Measurements from ENCODE around the gene APOM. TPM values are rescaled to one million over a fixed set of nuclear protein-coding genes. Genes with fewer than 3 reads are reported as not detected.
A peak's percentile ranks its signal among the peaks of the same experiment; 100 is the strongest.

Gene APOM
- total RNA-seq = 0.79 and 0.98 TPM in 2 replicates

DNA sequence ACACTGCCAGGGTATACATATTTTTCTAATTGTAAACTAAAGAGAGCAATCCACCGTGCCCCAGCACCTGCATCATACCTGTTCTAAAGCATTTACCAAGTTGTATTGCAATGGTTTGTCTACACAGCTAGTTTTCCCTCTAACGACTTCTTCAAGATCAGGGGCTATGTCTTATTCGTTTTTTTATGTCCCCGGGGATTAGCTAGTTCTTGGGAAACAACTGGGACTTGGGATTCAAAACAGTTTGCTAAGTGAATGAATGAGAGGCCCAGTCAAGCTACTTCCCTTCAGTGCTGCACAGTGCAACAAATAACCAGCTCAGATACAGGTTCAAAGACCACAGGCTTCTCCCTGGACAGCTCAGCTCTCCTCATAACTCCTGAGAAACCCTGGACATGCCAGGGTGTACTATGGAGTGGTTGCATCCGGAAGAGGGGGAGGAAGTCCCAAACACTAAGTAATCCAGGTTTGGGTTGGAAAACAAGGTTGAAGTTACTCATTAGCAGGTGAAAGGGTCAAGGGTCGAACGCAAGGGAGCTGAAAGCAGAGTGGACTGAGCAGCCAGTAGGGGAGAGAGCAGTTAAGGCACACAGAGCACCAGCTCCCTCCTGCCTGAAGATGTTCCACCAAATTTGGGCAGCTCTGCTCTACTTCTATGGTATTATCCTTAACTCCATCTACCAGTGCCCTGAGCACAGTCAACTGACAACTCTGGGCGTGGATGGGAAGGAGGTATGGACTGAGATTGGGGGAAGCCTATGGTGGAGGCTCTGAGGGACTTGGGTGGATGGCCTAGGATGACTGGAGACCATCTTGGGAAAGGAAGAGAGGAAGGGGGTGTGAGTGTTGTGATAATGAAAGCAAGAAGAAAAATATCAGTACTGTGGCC lies at the start of gene APOM:
Gene APOM (plus strand): TSS at position 546 of the 889 bp plus-strand sequence. CDS start 73 bp downstream, at position 619.

DNA sequence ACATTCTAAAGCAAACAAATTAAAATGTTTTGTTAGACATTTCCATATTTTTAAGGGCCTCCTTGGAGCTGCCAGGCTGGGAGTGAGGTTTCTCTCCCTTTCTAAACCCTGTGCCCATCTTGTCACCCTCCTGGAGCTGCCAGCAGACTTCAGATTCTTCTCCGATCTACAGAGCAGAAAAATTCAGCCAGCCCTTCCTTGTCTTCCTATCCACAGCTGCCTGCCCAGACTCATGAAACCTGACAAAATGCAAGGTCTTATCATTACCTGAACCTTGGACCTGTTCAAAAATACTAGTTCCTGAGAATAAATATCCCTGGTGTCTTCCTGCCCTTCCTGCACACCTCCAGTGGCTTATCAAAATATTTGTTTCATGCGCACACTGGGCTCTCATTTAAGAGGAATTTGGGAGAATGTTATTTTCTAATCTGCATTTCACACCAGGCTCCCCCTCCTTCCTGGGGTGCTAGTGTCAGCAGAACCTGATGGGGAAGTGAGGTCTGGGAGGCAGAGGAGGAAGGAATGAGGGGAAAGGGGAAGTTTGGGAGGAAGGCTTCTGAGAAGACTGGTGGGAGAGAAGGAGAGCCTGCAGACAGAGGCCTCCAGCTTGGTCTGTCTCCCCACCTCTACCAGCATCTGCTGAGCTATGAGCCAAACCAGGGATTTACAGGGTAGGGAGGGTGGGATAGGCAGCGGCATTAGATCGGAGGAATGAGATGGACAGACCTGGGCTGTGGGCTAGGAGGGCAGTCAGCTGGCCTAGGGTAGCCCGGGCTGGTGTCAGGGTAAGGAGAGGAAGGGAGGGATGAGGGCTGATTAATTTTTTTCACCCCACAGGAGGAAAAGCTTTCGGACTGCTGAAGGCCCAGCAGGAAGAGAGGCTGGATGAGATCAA lies 40.8 kb upstream of the APOM start, which contains the start of gene AIF1:
Gene AIF1 (plus strand): TSS at position 551 of the 895 bp plus-strand sequence. CDS start 96 bp downstream, at position 647.

DNA sequence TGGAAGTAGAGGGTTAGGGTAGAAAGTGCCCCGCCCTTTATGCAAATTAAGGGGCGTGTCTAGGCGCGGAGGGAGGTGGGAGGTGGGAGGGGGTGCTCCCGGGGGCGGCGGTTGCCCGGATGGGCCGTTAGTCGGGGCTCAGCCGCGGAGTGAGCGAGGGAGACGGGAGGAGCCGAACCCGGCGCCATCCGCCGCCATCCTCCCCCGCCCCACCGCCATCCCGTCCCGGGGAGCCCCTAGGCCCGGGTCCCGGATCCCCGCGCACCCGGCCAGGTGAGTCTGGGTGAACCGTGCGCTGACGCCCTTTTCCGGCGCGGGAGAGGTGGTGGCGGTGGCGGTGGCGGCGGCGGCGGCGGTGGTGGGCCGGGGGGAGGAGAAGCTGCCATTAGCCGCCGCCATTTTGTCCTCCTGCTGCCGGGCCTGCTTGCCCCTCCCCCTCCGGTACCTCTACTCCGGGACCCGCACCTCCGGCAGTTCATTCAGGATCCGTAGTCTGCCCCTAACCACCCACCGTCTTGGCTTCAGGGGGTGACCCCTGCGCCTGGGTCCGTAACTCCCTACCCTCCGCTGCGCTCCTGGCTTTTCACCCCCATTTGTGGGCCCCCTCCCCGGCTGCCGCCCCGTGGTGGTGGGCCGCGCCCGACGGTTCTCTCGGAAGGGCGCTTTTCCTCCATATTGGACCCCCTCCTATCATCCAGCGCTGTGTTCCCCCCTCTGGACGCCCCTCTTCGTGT lies 34.9 kb upstream of the APOM start, which contains the start of gene PRRC2A:
Gene PRRC2A (plus strand): TSS at position 130 of the 734 bp plus-strand sequence. CDS start 2,075 bp downstream, outside the sequence.

DNA sequence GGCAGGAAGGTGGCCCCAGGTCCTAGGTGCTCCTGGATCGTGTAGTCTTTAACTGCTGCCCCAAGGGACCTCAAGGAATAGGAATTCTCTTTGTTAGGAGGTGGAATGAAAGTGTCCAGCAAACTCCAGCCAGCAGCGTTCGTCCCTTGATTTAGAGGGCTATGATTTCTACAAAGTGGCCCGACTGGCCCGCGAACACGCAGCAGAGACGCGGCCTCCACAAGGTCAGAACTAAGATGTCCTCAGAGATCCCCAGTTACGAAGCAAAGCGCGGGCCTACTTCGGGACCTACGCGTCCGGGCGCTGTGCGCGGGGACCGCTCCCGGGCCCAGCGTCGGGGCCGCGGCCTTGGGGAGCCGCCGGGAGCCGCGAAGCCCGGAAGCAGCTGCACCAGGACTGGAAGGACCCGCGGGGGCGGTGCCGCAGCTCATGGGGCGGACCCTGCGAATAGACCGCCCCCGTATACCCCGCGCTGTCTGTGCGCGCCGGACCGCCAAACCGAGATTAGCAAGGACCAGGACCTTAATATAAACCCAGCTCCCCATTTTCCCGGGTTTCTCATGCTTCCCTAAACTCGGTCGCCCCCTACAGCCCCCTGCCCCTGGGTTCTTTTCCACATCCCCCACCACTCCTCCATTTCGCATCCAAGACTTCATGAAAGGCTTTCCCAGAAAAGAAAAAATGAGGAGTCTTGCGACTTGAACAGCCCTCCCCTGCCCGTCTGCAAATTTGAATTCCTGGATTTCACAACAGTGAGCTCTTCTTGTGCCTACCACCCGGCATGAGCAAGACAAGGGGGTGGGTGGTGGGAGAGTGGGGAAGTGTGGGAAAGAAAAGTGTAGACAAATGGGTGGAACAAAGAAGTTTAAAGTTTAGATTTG lies 4.9 kb downstream of the APOM start, which contains the start of gene C6orf47:
Gene C6orf47 (minus strand): TSS at position 398 of the 881 bp plus-strand sequence. CDS start 831 bp downstream, outside the sequence.

DNA sequence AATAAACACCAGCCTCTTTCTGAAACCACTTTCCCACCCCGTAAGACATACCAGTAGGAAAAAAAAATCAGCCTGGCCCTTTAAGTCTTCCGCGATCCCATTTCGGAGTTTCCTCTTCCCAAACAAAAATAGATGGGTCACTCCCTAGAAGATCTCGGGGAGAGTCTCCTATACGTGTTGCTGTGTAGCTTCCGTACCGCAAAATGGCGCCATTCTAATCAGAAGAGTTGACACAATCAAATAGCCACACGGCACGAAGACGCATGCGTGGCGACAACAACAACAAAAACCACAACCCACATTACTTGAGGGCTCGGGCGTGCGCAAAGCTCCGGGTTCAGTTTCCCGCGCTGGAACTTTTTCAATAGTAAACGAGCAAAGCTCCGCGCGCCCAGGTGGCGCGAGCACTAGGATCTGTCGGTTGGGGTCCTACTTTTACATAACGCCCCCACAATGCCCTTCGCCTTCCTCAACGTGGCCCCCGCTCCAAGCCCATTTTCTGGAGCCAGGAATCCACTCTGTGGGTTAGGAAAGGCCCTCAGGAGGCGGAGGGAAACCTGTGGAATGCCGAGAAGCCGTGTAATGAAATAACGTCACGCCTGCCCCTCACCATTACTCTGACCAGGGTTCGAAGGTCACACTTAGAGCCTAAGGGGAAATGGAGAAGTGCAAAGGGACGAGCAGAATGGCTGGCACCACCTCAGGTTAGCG lies 9.3 kb downstream of the APOM start, which contains the start of gene GPANK1:
Gene GPANK1 (minus strand): TSS at position 208 of the 711 bp plus-strand sequence. CDS start 519 bp downstream, outside the sequence.

DNA sequence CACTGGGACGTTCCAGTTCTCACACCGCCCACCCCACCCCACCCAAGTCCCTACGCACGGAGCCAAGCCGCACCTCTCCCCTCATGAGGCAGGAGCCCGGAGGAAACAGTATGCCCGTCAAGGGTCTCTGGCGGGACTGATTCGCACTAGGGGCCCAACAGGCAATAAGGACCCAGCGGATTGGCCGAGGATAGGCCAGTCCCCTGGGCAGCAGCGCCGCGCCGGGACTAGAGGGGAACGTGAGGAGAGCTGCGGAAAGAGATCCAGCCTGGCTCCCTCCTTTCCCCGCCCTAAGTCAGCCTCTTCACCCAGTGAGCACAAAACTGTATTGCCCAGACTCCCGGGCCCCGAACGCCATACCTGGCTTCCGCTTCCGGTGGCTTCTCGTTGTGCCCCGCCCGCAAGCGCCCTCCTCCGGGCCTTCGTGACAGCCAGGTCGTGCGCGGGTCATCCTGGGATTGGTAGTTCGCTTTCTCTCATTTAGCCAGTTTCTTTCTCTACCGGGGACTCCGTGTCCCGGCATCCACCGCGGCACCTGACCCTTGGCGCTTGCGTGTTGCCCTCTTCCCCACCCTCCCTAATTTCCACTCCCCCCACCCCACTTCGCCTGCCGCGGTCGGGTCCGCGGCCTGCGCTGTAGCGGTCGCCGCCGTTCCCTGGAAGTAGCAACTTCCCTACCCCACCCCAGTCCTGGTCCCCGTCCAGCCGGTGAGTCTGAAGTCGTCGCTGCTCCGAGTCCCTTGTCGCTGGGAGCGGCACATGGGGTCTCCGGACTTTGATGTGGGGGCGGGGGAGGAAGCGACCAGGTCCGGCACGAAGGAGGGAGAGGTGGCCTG lies 10.0 kb downstream of the APOM start, which contains the start of gene CSNK2B:
Gene CSNK2B (plus strand): TSS at position 580 of the 836 bp plus-strand sequence. CDS start 752 bp downstream, outside the sequence.

DNA sequence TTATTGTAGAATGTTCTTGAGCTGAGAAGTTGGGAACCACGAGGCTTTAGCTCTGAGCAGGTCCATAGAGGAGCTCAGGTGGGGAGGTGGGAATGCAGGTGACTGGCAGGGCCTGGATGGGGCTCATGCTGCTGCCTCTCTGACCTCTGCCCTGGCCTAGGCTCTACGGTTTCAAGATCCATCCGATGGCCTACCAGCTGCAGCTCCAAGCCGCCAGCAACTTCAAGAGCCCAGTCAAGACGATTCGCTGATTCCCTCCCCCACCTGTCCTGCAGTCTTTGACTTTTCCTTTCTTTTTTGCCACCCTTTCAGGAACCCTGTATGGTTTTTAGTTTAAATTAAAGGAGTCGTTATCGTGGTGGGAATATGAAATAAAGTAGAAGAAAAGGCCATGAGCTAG lies 14.0 kb downstream of the APOM start, which contains the start of gene LY6G5B:
Gene LY6G5B (plus strand): TSS at position 301 of the 400 bp plus-strand sequence. CDS start 975 bp downstream, outside the sequence.

DNA sequence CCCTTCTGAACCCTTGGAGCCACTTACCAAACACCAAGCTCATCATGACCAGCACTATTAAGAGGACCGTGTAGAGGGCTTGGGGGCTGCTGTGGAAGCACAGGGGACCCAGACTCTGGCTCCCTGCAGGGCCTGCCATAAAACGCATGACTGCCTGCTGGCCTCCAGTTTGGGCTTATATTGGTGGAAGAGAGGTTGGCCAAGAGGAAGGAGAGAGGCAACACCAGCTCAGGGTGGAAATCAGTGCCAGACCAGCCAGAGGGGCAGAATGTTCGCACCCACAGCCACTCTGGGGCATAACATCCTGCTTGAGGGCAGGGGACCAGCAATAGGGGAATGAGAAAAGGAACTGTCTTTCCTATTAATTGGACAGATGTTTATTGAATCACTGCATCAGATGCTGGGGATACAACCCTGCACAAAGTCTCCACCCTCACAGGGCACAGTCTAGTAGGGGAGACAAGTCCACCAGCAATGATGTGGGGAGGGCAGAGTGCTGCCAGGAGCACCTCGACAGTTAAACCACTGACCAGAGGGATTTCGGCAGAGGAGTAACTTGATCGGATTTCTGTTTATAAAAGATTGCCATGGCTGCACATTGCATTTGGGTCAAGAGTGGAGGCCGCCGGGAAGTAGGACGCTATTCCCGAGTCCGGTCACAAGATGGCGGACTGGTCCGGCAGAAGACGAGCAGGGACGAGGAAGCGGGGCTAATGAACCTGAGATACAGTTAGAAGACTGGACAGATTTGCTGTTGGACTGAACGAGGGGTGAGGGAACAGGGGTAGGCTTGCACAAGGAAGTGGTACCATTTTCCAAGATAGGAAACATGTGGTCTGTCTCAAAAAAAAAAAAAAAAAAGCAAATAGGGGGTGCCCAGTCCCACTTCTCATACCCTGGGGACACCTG lies 24.8 kb downstream of the APOM start, which contains the start of gene LY6G5C:
Gene LY6G5C (minus strand): TSS at position 842 of the 909 bp plus-strand sequence. CDS start 694 bp downstream, at position 148.

DNA sequence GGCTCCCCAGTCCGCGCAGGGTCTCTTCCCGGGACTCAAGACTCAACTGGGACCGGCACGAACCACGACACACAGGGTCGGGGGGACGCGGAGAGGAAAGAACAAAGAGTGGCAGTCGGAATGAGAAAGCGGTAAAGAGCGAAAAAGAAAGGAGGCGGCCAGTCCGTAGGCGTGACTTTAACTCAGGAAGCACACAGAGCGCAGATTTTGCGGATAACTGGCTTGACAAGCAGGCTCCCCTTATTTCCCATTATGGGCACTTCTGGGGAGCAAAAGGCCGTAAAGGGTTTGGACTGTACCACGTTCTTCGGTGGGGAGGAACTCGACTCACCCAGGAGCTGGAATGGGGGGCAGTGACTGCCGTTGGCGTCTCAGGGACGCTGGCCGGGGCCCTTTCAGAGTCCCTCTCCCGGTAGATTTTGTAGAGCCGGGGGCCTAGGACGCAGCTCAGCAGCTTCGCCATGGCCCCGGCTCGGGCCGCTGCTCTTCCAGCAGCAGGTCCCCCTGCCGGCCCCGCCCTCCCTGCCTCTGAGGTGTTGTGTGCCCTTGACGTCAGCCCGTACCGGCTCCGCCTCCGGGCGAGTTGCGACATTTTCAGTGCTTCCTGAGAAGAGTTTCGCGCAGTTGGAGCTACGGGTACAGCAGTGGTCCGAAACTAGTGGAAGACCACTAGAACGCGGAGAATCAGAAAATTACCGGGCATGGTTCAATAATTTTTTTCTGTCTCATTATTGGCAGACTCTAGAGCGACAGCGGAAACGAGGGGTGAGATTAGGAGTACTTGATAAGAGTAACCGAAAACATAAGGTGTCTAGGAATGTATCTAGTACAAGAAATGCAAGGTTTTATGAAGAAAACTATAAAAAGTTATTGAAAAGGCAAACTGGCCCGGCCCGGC lies 47.4 kb downstream of the APOM start, which contains the start of gene ABHD16A:
Gene ABHD16A (minus strand): TSS at position 506 of the 898 bp plus-strand sequence. CDS start 43 bp downstream, at position 463.

DNA sequence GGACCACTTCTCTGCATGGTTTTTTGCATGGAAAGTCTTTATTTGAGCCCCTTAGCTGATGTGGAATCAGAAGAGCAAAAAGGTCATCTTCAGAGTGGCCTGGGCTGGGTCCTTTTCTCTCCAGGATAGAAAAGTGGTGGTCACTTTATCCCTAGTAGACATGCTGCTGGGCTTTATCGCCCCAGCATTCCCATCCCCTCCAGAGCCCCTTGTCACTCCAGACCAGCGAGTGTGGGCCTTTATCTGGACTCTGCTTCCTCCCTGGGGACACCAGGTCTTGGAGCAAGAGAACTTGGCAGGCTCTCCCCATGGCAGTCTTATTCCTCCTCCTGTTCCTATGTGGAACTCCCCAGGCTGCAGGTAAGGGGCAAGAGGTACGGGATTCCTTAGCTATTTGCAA lies 50.9 kb downstream of the APOM start, which contains the start of gene LY6G6F:
Gene LY6G6F (plus strand): TSS at position 268 of the 400 bp plus-strand sequence. CDS start 41 bp downstream, at position 309.

Small RNA genes lying within 50 kb of the gene (small RNA-seq; reads per million reads assigned to genes)
- gene MIR4646 (0.14 reads per million), gene MIR6832 (0.55 reads per million, percentile 31 among the genes with 10 or more reads in this experiment), gene RF00019 (not detected), gene SNORA38 (92.0 reads per million, percentile 98 among the genes with 10 or more reads in this experiment), gene UQCRHP1 (not detected)

Other genes starting within 250 kb of the APOM start
- 1.1 TPM in 1 of 2 replicates, not detected in the other for gene MICB, start 157.7 kb upstream of the APOM start, total RNA-seq
- gene MCCD1, start 126.9 kb upstream of the APOM start, total RNA-seq = not detected in 2 replicates
- 338 and 413 TPM in 2 replicates for gene DDX39B, start 113.9 kb upstream of the APOM start, total RNA-seq
- 0.43 and 1.2 TPM in 2 replicates for gene ATP6V1G2, start 109.3 kb upstream of the APOM start, total RNA-seq
- gene NFKBIL1, start 108.3 kb upstream of the APOM start, total RNA-seq = 37.8 and 46.3 TPM in 2 replicates
- not detected in 2 replicates for gene LTA, start 83.6 kb upstream of the APOM start, total RNA-seq
- 1.2 and 1.5 TPM in 2 replicates for gene TNF, start 80.3 kb upstream of the APOM start, total RNA-seq
- gene LTB, start 73.5 kb upstream of the APOM start, total RNA-seq = not detected in 2 replicates
- gene LST1, start 69.6 kb upstream of the APOM start, total RNA-seq = not detected in 2 replicates
- gene NCR3, start 62.9 kb upstream of the APOM start, total RNA-seq = not detected in 2 replicates
- not detected in 2 replicates for gene AIF1, start 40.7 kb upstream of the APOM start, total RNA-seq
- 56.5 and 78.9 TPM in 2 replicates for gene PRRC2A, start 35.2 kb upstream of the APOM start, total RNA-seq
- 161 and 237 TPM in 2 replicates for gene BAG6, start 3.2 kb upstream of the APOM start, total RNA-seq
- gene C6orf47, start 4.9 kb downstream of the APOM start, total RNA-seq = 25.3 and 25.9 TPM in 2 replicates
- gene GPANK1, start 9.1 kb downstream of the APOM start, total RNA-seq = 18.0 and 27.1 TPM in 2 replicates
- gene CSNK2B, start 10.2 kb downstream of the APOM start, total RNA-seq = 185 and 211 TPM in 2 replicates
- gene LY6G5B, start 14.1 kb downstream of the APOM start, total RNA-seq = 4.9 and 5.9 TPM in 2 replicates
- gene LY6G5C, start 25.2 kb downstream of the APOM start, total RNA-seq = not detected in 2 replicates
- 42.8 and 64.6 TPM in 2 replicates for gene ABHD16A, start 47.4 kb downstream of the APOM start, total RNA-seq
- gene LY6G6F, start 51.0 kb downstream of the APOM start, total RNA-seq = not detected in 2 replicates
- not detected in 2 replicates for gene LY6G6D, start 59.5 kb downstream of the APOM start, total RNA-seq
- gene LY6G6C, start 65.9 kb downstream of the APOM start, total RNA-seq = 0.39 and 3.5 TPM in 2 replicates
- 0.39 and 0.54 TPM in 2 replicates for gene MPIG6B, start 67.5 kb downstream of the APOM start, total RNA-seq
- gene DDAH2, start 73.4 kb downstream of the APOM start, total RNA-seq = 120 and 147 TPM in 2 replicates
- 568 and 799 TPM in 2 replicates for gene CLIC1, start 80.6 kb downstream of the APOM start, total RNA-seq
- 7.9 and 8.6 TPM in 2 replicates for gene MSH5, start 84.1 kb downstream of the APOM start, total RNA-seq
- 0.79 TPM in 1 of 2 replicates, not detected in the other for gene SAPCD1, start 106.8 kb downstream of the APOM start, total RNA-seq
- gene VWA7, start 121.4 kb downstream of the APOM start, total RNA-seq = 3.8 and 4.7 TPM in 2 replicates
- gene VARS1, start 139.9 kb downstream of the APOM start, total RNA-seq = 30.2 and 90.0 TPM in 2 replicates
- 20.4 and 36.8 TPM in 2 replicates for gene LSM2, start 151.1 kb downstream of the APOM start, total RNA-seq
- gene HSPA1L, start 159.4 kb downstream of the APOM start, total RNA-seq = 0.11 and 1.6 TPM in 2 replicates
- gene HSPA1A, start 159.6 kb downstream of the APOM start, total RNA-seq = 65.7 and 80.9 TPM in 2 replicates
- 46.0 and 136 TPM in 2 replicates for gene HSPA1B, start 171.8 kb downstream of the APOM start, total RNA-seq
- 53.0 and 62.0 TPM in 2 replicates for gene NEU1, start 206.9 kb downstream of the APOM start, total RNA-seq
- gene SLC44A4, start 223.1 kb downstream of the APOM start, total RNA-seq = 0.11 TPM in 1 of 2 replicates, not detected in the other
- 47.1 and 61.5 TPM in 2 replicates for gene EHMT2, start 241.8 kb downstream of the APOM start, total RNA-seq
- 2.9 and 4.7 TPM in 2 replicates for gene ZBTB12, start 246.2 kb downstream of the APOM start, total RNA-seq